Peyer's patch (tissue), 4 donors: Measurements from ENCODE around the gene ELMO1. TPM values are rescaled to one million over a fixed set of nuclear protein-coding genes. Genes with fewer than 3 reads are reported as not detected.

Experiments used
- DNase-seq, 3 donors: peaks; one replicate each; pipeline ENCODE4 v3.0.0-alpha.2; 2017 to 2019
- H3K27ac ChIP-seq, 4 donors: fragments of 200-600 bp; sonication (generic); one replicate each; pipeline ENCODE4 v1.5.1; 2016 to 2019
- H3K27me3 ChIP-seq, 2 donors: fragments of 200-600 bp; sonication (generic); one replicate each; pipeline ENCODE4 v1.5.1; 2019
- H3K36me3 ChIP-seq, 3 donors: fragments of 200-600 bp; sonication (generic); one replicate each; pipeline ENCODE4 v1.5.1; 2016 to 2019
- H3K4me1 ChIP-seq, 4 donors: fragments of 200-600 bp; sonication (generic); one replicate each; pipeline ENCODE4 v1.5.1; 2016 to 2019
- H3K4me3 ChIP-seq, 4 donors: fragments of 200-600 bp; sonication (generic); 1 replicate in 3 of 4; 2 replicates in 1 of 4; pipeline ENCODE4 v1.5.1; 2016 to 2019; ENCODE audit warnings: mild to moderate bottlenecking in 1 of 4
- H3K9me3 ChIP-seq, 4 donors: fragments of 200-600 bp; sonication (generic); one replicate each; pipeline ENCODE4 v1.5.1; 2016 to 2019; ENCODE audit warnings: mild to moderate bottlenecking in 1 of 4
- CTCF ChIP-seq, 6 experiments: fragments of 450-650 bp in 4 of 6; fragments of 200-600 bp in 2 of 6; sonication (generic) in 1 of 6; IDR thresholded peaks; one replicate each; pipeline ENCODE4 v1.5.1; 2017 to 2019; ENCODE audit warnings: antibody characterized with exemption in 6 of 6, mild to moderate bottlenecking in 3 of 6, moderate library complexity in 1 of 6
- POLR2A ChIP-seq, 2 donors: fragments of 450-650 bp; IDR thresholded peaks; one replicate each; pipeline ENCODE4 v1.5.1; 2017; ENCODE audit warnings: antibody characterized with exemption in 2 of 2, mild to moderate bottlenecking in 2 of 2, moderate library complexity in 2 of 2
- total RNA-seq, 4 donors: library from RNA; depleted of rRNA; stranded (reverse); fragments of >200 nt; gene quantifications; one replicate each; pipeline ENCODE4 v1.1.0, GENCODE V29; 2016

ELMO1 gene
- total RNA-seq, 4 donors from 2014 or later: 43.1 to 381 (median 72.2) TPM

GRCh38 chr7:37248396-37248861, 200.2 kb downstream of the ELMO1 start:
- no peak for DNase-seq
- Histone ChIP-seq H3K27me3 (no peaks in the 10 kb centered on the region), H3K4me1 (no peaks in the 10 kb centered on the region), H3K9me3 (no peaks in the 10 kb centered on the region), H3K4me3 (no peak overlapping the region), H3K27ac (peak overlapping the region in 1 of 4 donors; percentile 37), H3K36me3 (no peaks in the 10 kb centered on the region)
- TF ChIP-seq CTCF (IDR thresholded peaks at IDR 0.05) (no peak), POLR2A (IDR thresholded peaks at IDR 0.05) (no peak)

DNA sequence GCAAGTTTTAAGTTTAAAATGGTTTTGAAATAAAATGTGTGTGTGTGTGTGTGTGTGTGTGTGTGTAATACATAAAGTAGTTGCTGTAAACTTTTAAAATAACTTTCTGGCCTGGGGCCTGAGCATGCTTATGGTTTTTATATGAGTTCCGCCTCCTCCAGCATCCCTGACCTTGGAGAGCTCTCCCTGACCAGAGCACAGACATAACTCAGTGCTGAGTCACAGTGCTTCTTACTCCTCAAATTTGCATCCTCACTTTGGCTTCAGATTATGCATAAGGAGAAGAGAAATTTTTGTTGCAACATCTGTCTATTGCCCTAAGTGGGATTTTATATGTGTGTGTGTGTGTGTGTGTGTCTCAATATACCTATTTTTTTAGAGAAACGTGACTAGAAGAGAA, 200.8 kb downstream of the ELMO1 start:
- H3K4me1 ChIP-seq: no peaks in the 10 kb centered on the region
- no peaks in the 10 kb centered on the region for H3K36me3 ChIP-seq
- H3K9me3 ChIP-seq: no peaks in the 10 kb centered on the region
- DNase-seq: no peak
- no peak overlapping the region for H3K4me3 ChIP-seq
- TF ChIP-seq CTCF (IDR thresholded peaks at IDR 0.05): no peak
- TF ChIP-seq POLR2A (IDR thresholded peaks at IDR 0.05): no peak
- no peaks in the 10 kb centered on the region for H3K27me3 ChIP-seq
- peak overlapping the region in 1 of 4 donors; percentile 37 for H3K27ac ChIP-seq

DNA sequence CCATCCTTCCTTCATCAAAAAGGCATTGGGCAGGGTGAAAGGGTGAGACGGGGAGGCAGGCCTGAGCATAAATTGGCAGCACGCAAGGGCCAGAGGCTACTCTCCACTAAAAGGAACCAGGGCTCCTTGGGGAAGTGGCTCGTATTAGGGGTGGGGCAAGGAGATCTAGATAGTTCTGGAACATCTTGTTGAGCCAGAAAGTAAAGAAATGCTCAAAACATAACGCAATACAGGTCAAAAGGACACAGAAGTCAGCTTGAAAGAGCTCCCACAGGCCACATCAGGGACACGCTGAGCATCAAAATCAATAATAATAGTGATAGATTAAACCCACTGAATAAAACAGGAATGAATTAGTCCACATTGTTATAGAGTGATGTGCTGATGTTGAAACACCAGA, 203.1 kb downstream of the ELMO1 start:
- H3K4me1 ChIP-seq: no peaks in the 10 kb centered on the region
- H3K9me3 ChIP-seq: no peaks in the 10 kb centered on the region
- no peak overlapping the region for H3K4me3 ChIP-seq
- no peaks in the 10 kb centered on the region for H3K27me3 ChIP-seq
- no peak overlapping the region for H3K27ac ChIP-seq
- DNase-seq: no peak
- TF ChIP-seq POLR2A (IDR thresholded peaks at IDR 0.05) (no peak), CTCF (IDR thresholded peaks at IDR 0.05) (no peak)
- H3K36me3 ChIP-seq: no peaks in the 10 kb centered on the region

- no peak overlapping the region for H3K4me3 ChIP-seq
- DNase-seq: no peak
- no peak overlapping the region for H3K27ac ChIP-seq
- no peaks in the 10 kb centered on the region for H3K4me1 ChIP-seq
- no peaks in the 10 kb centered on the region for H3K36me3 ChIP-seq
- no peaks in the 10 kb centered on the region for H3K9me3 ChIP-seq
- H3K27me3 ChIP-seq: no peaks in the 10 kb centered on the region
- TF ChIP-seq POLR2A (IDR thresholded peaks at IDR 0.05) (no peak), CTCF (IDR thresholded peaks at IDR 0.05) (no peak)
These were observed 211.8 kb downstream of the ELMO1 start for GRCh38 chr7:37236906-37237305.

GRCh38 chr7:37235813-37236212, 212.9 kb downstream of the ELMO1 start:
- H3K27ac ChIP-seq: no peak overlapping the region
- no peak for TF ChIP-seq CTCF (IDR thresholded peaks at IDR 0.05)
- no peak for TF ChIP-seq POLR2A (IDR thresholded peaks at IDR 0.05)
- no peaks in the 10 kb centered on the region for H3K4me1 ChIP-seq
- H3K4me3 ChIP-seq: no peak overlapping the region
- H3K27me3 ChIP-seq: no peaks in the 10 kb centered on the region
- H3K36me3 ChIP-seq: no peaks in the 10 kb centered on the region
- DNase-seq: no peak
- no peaks in the 10 kb centered on the region for H3K9me3 ChIP-seq

DNA sequence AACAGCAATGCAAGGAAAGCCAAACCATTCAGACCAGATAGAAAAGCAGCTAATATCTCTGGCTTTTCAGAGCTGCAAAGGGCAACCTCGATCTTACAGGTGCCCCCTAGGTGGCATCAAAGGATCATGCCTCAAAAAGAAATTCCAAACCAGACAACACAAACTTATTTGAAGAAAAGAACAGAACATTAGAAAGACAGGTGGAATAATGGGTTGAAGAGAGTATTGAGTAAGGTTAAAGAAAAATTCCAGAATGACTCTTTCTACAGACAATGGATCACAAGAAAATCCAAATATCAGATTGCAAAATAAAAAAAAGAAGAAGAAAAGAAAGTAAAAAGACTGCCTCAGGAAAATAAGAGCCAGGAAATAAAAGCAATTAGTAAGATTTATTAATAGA, 213.7 kb downstream of the ELMO1 start:
- Histone ChIP-seq H3K4me1 (no peaks in the 10 kb centered on the region), H3K4me3 (no peak overlapping the region), H3K27ac (no peak overlapping the region), H3K9me3 (no peaks in the 10 kb centered on the region), H3K36me3 (no peaks in the 10 kb centered on the region), H3K27me3 (no peaks in the 10 kb centered on the region)
- TF ChIP-seq CTCF (IDR thresholded peaks at IDR 0.05): peak in 5 of 6 experiments; percentile 33 to 48 (median 46)
- TF ChIP-seq POLR2A (IDR thresholded peaks at IDR 0.05): no peak
- DNase-seq: no peak
